NCI-H1436 treated with DMSO at 0.1 percent for 48 hours (cell line): ENCODE data around the gene RPL10.

Experiments
- DNase-seq: peaks from one replicate; lab custom pipeline; 2025; lab: John Stamatoyannopoulos, UW

Gene RPL10

DNA sequence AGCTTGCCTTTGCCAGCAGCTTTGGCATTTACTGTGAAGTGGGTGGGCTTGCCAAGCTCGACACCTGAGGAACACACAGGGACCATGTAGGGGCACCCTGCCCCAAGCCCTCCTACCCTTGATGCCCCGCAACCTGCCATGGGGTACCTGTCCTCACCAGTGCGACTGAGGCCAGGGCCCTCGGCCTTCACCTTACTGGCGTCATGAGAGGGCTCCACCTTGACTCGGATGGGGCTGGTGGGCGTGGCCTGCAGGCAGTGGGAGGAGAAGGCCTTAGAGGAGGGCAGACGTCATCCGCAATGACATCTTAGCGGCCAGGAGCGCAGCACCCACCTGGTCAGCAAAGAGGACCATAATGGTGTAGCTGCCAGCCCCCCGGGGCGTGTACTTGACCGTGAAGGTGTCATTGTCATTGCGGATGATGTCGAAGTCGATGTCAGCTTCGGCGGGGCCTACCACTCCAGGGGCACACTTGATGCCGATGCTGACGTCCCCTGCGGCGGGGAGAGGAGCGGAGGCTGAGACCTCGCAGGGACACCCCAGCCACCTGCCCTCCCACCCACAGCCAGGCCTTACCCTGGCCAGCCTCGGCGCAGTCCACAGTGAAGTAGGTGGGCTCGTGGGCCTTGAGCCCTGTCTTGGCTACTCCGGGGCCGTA, 36.0 kb upstream of the RPL10 start:
- DNase-seq, result no peak

DNA sequence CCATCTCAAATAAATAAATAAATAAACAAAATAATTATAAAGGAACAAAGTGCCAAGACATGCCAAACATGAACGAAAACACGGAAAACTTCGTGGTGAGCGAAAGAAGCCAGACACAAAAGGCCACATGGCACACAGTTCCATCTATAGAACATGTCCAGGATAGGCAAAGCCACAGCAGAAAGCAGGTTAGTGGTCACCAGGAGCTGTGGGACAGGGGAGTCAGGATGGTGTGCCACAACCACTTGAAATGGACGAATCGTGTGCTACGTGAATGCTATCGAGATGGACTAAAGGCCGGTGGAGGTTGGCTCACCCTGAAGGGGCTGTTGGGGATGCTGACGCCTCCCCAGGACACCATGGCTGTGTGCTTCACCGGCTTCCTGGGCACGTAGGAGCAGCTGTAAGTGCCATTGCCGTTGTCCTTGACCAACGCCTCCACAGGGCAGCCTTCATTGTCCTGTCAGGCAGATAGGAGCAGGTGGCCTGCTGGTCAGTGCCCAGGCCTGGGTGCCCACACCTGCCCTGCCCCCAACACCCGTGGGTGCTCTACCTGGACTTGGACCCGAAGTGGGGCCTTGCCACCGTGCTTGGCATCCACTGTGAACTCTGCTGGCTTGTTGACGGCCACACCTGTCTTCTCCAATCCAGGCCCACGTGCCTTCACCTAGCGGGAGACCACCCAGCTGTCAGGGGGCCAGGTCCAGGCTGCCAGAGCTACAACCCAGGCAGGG, 34.3 kb upstream of the RPL10 start:
- no peak for DNase-seq

DNA sequence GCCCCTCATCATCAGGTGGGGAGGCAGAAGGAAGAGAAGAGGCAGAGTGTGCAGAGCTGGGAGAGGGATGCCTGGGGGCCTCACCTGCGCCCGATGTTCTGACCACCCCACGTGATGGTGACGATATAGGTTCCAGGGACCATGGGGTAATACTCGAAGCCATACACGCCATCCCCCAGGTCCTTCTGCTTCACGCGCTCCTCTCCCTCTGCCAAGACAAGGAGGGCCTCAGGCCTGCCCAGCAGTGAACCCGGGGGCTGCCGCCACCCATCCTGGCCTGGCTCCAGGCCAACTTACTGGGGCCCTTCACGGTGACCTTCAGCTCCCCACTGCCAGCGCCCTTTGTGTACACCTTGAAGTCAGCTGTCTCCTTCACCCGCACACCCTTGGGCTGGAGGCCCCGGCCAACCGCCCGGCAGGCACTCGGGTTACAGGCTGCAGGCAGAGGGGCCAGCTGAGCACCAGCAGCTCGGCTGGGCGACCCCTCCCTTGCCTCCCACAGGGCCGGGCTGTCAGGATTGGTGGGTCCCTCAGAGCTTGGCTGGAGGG, 33.1 kb upstream of the RPL10 start:
- no peak for DNase-seq

DNA sequence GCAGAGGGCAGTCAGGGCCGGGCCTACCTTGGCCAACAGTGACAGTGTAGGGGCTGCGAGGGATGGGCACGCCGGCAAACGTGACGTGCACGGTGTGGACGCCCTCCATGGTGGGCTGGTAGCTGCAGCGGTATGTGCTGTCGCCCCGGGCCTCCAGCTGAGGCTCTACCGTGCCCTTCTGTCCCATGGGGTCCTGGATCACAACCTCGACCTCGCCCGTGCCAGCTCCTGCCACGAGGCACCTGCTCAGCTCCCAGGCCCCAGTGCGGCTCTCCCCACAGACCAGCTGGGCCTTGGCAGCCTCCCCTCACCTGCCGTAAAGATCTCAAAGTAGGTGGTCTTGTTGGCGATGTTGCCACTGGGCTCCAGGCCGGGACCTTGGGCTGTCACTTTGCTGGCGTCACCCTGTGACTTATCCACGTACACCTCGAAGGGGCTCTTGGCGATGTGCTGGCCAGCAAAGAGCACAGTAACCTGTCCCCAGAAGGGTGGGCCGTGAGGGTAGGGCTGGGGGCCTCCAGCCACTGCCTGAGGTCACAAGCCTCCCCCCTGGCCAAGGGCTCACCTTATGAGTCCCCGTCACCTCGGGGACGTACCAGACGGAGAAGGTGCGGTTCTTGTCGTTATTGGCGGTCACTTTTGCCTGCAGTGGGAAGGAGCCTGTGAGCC, 32.0 kb upstream of the RPL10 start:
- no peak for DNase-seq

DNA sequence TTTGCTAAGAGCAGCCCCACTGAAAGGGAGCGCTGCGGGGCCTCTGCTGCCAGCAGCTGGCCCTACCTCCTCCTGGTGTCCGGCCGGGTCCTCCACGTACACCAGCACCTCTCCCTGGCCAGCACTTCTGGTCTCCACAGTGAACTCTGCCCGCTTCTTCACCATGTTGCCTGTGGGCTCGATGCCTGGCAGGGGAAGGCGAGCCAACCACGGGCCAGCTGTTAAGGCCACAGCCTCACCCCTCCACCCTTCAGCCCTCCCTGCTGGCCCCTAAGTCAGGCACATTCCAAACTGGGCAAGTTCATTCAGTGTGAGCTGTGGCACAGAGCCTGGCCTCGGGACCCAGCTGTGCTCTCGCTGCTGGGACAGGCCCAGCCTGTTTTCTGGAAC, 31.5 kb upstream of the RPL10 start:
- DNase-seq, result no peak

DNA sequence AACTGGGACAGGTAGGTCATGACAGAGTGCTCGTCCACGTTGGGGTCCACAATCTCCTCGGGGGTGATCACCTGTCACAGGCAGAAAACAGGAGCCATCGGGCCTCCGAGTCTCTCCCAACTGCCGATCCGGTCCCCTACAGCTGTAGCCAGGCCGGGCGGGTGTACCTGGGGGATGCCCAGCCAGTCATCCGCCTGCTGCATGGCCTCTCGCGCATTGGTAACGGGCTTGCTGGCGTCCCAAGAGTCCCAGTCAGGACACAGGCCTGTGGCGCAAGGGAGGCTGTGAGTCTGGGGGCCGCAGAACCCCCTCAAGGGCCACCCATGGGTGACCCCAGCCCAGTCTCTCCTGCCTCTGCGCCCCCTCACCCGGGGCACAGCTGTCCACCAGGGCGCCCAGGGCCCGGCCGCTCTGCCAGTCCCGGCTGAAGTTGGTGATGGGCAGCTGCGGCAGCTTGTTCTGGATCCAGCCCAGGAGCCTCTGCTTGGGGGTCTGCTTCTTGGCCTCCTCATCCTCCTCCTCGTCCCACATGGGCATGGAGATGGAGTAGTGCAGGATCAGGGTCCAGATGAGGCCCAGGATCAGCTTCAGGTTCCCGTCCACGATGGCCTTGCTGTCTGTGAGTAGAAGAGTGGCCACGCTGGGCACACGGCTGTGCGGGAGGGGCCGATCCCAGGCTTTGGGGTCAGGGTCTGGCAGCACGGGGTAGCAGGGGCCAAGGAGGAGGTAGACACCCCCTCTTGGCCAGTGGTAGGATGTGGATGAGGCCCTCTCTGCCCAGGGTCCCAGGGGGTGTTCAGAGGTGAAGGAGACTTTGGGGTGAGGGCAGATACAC, 30.5 kb upstream of the RPL10 start:
- no peak for DNase-seq

DNA sequence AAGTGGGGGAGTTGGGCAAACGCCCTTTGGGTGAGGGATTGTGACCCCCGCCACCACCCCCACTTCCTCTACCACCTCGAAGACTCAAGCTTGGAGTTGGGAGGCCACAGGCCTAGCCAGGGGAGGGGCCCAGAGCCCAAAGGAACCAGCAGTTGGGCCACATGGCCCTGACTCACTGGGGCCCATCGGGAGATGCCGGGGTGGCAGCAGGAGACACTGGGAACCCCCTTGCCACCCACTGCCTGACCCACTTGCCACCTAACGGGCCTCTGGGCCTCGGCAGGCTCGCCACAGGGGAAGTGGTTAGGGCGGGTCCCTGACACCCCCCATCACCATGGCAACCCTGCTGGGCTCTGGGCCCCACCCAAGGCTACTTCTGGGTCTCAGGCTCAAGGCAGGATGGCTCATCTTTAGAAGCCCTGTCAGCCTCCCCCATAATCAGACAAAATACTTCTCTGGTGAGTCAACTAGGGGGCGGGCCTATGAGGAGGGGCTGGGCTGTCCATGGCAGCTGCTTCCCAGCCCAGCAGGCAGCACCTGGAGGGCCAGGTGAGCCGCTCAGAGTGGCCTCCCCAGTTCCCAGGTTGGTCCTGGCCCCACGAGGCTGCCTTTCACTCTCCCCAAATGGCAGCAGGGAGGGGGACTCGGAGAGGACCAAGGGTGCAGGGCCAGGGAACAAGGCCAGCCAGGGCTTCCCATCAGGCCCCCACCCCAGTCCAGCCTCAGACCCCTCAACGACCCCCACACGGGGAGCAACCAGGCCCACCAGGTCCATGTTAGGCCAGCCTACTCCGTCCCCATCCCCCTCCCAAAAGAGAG, 29.3 kb upstream of the RPL10 start:
- DNase-seq, result no peak

DNA sequence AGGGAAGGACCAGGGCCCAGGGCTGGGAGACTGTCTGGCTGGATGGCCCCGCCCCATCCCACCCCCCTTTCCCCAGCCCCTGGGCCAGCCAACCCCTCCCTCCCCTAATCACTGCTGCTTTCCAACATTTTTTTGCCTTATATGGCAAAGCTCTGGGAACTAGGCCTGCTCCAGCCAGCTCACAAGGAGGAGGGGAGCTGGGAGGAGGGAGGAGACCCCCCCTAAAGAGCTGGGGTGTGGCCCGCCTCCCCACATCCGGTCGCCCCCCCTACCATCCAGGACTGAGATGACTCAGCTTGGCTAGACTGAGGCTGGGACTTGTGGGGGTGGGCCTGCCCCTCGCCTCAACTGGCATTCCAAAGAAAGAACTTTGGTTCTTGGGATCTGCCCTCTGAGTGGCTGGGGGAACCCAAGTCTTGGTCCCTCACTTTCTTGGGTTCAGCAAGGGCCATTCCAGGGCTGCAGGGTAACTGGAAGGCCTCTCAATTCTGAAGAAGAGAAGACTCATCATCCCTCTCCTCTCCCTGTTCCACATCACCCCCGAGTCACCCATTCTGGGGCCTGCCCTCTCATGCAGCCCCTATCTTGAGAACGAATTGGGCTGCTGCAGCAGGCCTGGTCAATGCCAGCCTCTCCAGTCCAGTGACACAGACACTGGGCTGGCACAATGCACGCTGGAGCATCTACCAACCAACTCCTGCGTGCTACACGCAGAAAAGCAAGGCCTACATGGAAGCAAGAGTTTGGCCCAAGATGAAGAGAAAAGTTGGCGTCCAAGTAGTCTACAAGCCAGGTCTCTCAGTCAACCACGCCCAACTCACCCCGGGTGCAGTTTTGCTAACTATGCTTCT, 28.5 kb upstream of the RPL10 start:
- peak; percentile 18 for DNase-seq

DNA sequence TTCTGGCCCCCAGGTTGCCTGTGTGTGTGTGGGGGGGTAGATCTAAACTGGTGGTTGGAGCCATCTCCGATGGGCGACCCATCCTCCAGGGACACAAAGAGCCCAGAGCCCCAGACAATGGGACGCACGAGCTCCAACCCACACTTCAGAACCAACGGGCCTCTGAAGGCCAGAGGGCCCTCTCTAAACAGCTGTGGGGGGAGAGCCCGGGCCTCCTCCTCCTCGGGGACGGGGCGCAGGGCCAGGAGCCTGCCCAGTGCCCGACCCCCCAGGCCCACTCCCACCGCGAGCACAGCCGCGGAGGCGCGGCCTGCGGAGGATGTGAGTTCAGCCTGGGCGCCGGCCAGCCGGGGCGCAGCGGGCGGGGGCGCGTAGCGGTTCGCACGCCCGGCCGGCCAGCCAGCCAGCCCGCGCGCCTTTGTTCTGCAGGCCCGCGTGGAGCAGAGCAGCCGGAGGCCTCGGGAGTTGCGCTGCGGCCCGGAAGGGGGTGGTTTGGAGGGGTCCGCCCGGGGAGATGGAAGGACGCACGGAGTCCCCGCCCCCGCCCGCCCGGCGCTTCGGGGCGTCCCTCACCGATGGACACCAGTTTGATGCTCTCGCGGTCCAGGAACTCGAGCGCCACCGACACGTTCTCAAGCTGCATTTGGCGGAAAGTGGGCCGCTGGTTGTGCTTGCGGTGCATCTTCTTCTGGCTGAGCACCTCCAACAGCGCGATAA, 27.7 kb upstream of the RPL10 start:
- no peak for DNase-seq

DNA sequence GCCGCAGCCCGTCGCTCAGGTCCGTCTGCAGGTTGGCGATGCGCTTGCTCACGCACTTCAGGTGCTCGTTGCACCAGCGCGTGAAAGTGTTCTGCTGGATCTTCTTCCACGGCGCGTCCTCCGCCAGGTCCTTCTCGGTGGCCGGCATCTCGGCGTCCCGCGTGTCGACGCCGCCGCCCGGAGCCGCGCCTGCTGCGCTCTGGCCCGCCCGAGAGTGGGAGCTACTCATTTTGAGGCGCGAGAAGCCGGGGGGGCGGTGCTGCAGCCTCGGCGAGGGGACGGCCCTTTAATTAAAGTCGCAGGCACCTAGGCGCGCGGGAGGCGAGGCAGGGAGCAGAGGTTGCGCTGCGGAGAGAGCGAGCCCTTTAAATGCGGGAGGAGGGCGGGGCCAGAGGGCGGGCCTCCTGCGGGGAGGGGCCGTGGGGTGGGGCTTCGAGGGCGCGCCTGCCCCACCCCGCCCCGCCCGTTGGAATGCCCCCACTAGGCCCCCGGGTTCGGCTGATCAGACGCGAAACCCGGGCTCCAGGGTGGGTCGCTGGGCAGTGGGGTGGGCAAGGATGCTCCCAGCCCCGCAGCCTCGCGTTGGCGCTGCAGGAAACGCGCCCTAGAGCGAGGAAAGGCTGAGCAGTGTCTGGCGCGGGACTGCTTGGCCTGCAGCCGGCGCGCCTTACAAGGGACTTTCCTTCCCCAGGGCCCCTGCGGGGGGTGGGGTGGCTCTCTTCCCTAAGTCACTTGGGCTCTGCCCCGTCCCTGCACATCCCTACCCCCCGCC, 27.0 kb upstream of the RPL10 start:
- peak; percentile 80 for DNase-seq

DNA sequence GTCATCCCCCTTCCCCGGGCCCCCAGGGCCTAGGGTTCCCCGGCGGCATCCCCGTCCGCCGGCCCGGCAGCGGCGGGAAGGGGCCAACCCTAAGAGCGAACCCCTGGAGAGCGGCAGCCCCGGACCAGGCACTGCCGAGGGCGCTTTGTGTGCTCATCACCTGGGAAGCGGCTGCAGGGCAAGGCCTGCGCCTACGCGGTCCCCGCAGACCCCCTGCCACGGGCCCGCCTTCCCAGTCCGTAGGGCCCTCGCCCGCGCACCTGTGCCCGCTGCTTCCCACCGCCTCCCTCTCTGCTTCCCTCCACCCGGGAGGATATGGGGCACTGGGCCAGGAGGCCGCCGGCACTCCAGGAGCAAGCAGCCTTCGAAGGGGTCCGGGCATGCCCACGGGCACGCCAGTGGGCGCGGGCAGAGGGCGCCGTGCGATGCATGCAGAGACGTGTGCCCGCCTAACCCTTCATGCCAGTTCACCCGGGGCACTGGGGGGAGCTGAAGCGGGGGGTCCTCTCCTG, 26.3 kb upstream of the RPL10 start:
- DNase-seq, result no peak

DNA sequence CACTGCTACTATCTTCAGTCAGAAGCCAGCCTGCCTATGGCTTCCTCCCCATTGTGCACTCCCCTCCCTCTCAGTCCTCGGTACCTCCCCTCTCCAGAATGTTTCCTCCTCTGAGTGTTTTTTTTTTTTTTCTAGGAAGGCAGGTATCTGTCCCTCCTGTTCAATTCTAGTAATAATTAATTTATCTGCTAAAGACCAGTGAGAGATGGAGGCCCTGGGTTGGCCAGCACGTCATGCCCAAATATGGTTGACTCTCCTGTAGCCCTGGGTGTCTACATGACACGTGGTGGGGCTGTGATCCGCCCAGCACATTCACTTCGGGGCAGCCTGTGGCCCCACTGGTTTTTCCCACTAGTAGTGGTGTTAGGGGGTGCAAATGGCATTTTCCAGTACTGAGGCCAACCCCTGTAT, 25.6 kb upstream of the RPL10 start:
- DNase-seq, result no peak

DNA sequence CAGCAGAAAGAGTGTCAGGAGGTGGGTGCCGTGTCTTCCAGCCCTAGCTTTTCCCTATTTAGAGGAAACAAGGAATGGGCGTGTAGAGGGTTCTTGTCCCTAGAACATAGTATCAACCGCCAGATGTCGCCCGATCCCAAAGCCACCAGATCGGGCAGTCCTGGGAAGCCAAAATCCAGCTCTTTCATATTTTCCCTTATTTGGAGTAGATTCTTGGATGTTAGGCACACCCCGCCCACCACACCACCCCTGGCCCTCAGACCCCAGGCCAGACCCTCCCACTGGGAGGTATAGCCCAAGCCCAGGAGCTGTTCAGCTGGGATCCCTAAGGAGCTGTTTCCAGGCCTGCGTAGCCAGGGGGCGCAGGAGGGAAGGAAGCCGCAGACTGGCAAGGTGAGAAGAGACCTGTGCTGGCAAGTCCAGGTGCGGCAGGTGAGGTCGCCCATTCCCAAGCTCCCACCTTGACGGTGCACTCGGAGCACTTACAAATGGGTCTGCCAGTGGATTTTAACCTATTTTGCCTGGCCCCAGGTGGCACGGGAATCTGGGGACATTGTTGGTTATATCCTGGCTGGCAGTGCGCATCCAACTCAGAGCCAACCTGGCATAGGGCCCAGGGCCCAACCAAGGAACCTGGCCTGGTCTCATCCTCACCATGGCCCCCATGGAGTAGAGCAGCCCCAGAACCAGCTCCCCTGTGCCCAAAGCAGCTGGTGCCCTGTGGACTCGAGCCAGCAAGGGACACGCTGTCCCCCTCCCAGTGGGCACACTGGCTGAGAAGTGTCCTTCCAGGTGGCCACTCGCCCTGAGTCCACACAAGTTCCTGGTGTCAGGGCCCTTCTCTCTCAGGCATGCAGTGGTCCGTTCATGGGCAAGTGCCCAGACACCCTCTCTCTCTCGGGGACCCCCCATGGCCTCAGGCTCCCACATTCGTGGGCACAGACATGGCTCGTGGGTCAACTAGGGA, 24.6 kb upstream of the RPL10 start:
- peak; percentile 35 for DNase-seq

DNA sequence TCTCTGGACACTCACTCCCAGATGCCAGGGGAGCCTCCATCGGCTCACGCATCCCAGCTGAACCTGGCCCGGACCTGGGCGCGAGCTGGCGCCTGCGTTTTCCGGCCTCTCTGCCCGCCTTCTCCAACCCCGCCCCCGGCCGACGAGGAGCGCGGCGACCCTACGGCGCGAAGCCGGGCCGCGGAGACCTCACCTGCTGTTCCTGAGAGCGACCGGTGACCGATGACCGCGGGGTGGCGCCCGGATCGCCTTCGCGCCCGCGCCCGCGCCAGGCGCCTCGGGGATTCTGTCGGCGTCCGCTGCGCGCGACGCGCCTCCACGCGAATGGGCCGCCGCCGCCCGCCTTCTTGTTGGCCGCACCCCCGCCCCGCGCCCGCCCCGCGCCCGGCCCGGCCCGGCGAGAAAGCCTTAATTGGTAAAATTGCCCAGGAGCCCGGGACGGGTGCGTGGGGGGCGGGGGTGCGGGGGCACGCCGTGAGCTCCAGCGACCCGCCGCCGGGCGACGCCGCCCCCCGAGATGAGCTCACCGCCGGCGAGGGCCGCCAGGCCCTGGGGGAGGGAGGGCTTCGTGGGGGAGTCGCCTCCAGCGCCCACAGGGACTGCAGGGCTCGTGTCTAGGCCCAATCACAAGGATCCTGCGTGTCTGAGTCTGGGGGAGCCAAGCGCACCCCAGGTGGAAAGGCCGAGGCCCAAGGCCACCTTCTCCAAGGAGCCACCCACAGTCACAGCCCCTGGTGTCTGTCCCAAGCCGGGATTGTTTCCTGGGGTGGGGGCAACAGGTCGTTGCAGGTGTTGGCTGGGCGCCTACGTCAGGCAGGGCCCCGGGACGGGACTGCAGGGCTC, 23.6 kb upstream of the RPL10 start, which contains the start of gene FLNA:
Gene FLNA (minus strand): TSS at position 322 of the 843 bp plus-strand sequence. CDS start 3,389 bp downstream, outside the sequence.
- no peak for DNase-seq

DNA sequence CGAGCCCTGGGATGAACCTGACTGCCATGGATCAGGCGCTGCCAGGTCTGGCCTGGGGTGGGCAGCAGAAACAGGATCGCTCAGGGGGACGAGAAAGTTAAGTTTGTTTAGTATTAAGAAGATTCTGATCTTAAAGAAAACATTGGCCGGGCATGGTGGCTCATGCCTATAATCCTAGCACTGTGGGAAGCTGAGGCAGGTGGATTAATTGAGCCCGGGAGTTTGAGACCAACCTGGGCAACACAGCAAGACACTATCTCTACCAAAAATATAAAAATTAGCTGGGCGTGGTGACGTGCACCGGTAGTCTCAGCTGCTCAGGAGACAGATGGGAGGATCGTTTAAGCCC, 23.0 kb upstream of the RPL10 start:
- no peak for DNase-seq

DNA sequence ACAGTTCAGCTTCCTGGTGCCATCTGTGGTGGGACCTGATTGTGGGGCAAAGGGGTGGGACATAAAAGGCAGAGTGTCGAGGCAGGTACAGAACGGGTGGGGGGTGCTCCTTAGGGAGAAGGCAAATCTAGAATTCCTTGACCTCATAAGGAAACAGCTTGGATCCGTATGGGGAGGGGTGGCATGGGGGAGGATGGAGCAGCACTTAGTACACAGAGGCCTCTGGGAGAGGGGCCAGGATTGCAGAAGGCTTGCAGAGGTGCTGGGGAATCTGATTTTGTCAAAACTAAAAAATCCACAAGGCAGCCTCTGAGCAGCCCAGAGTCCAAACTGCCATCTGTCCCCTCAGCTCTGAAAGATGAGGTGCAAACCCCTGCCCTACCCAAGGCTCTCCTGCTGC, 21.4 kb upstream of the RPL10 start:
- DNase-seq, result no peak
